MM.1S (cell line): Measurements from ENCODE around the gene PROB1.
A peak's percentile ranks its signal among the peaks of the same experiment; 100 is the strongest.

Source experiments
- DNase-seq: peaks from one replicate; pipeline ENCODE4 v3.0.0-alpha.2; 2015
- H2AFZ ChIP-seq: fragments of 300-600 bp; sonication (generic); 2 replicates; pipeline ENCODE4 v1.6.0; 2016; ENCODE audit warnings: antibody characterized with exemption, low read length
- H3F3A ChIP-seq: fragments of 300-600 bp; sonication (generic); 2 replicates; pipeline ENCODE4 v1.6.1; 2016; ENCODE audit warnings: mild to moderate bottlenecking, antibody characterized with exemption, low read length, moderate library complexity, mixed read lengths; ENCODE audit not compliant: insufficient read depth
- H3K27ac ChIP-seq: fragments of 300-600 bp; sonication (generic); 2 replicates; pipeline ENCODE4 v1.5.1; 2016; ENCODE audit warnings: mild to moderate bottlenecking, low read length
- H3K27me3 ChIP-seq: fragments of 300-600 bp; sonication (generic); replicated peaks from 2 replicates; pipeline ENCODE4 v1.6.0; 2016; ENCODE audit warnings: low read length; ENCODE audit not compliant: insufficient read depth
- H3K36me3 ChIP-seq: fragments of 300-600 bp; sonication (generic); replicated peaks from 2 replicates; pipeline ENCODE4 v1.6.1; 2016; ENCODE audit warnings: mild to moderate bottlenecking, low read length, mixed read lengths; ENCODE audit not compliant: insufficient read depth
- H3K4me1 ChIP-seq: fragments of 300-600 bp; sonication (generic); 2 replicates; pipeline ENCODE4 v1.6.1; 2016; ENCODE audit warnings: low read length, mixed read lengths
- H3K4me2 ChIP-seq: fragments of 300-600 bp; sonication (generic); 2 replicates; pipeline ENCODE4 v1.6.0; 2016; ENCODE audit warnings: low read depth, low read length
- H3K4me3 ChIP-seq: fragments of 300-600 bp; sonication (generic); 2 replicates; pipeline ENCODE4 v1.5.1; 2016; ENCODE audit warnings: low read length, mixed read lengths
- H3K79me2 ChIP-seq: fragments of 300-600 bp; sonication (generic); 2 replicates; pipeline ENCODE4 v1.6.1; 2016; ENCODE audit warnings: mixed run types, low read length, mixed read lengths
- H3K9ac ChIP-seq: fragments of 300-600 bp; sonication (generic); 2 replicates; pipeline ENCODE4 v1.6.1; 2016; ENCODE audit warnings: low read length, mixed read lengths
- H3K9me2 ChIP-seq: fragments of 300-600 bp; sonication (generic); replicated peaks from 2 replicates; pipeline ENCODE4 v1.6.1; 2016; ENCODE audit warnings: mild to moderate bottlenecking, low read length, mixed read lengths; ENCODE audit not compliant: insufficient read depth
- H3K9me3 ChIP-seq: fragments of 300-600 bp; sonication (generic); replicated peaks from 2 replicates; pipeline ENCODE4 v1.6.1; 2016; ENCODE audit warnings: mild to moderate bottlenecking, low read length, mixed read lengths; ENCODE audit not compliant: insufficient read depth
- H4K20me1 ChIP-seq: fragments of 300-600 bp; sonication (generic); 2 replicates; pipeline ENCODE4 v1.6.1; 2016; ENCODE audit warnings: mild to moderate bottlenecking, low read length, moderate library complexity, mixed read lengths; ENCODE audit not compliant: insufficient read depth
- CTCF ChIP-seq: fragments of 300-600 bp; sonication (generic); IDR thresholded peaks from 2 replicates; pipeline ENCODE4 v1.5.1; 2016; ENCODE audit warnings: antibody characterized with exemption, low read length, mixed read lengths
- EZH2 ChIP-seq: fragments of 300-600 bp; sonication (generic); optimal IDR thresholded peaks from 2 replicates; pipeline ENCODE3; 2017; ENCODE audit warnings: low read depth, mild to moderate bottlenecking, antibody characterized with exemption, low read length, mixed read lengths
- EZH2phosphoT487 ChIP-seq: fragments of 300-600 bp; sonication (generic); IDR thresholded peaks from 2 replicates; pipeline ENCODE4 v1.6.1; 2018; ENCODE audit warnings: antibody characterized with exemption, low read length

PROB1 gene

GRCh38 chr5:139390639-139391569, 4.0 kb downstream of the PROB1 start:
- Histone ChIP-seq H3K4me2 (peak overlapping the region; percentile 98), H3K27me3 (no peaks in the 10 kb centered on the region), H4K20me1 (no peaks in the 10 kb centered on the region), H3K27ac (peak overlapping the region; percentile 98), H3K4me3 (peak overlapping the region; percentile 74), H3F3A (peaks cover 67% of the 10 kb centered on the region), H2AFZ (peak overlapping the region; percentile 44), H3K4me1 (peaks cover 38% of the 10 kb centered on the region), H3K9me2 (no peaks in the 10 kb centered on the region), H3K9me3 (no peaks in the 10 kb centered on the region), H3K36me3 (no peaks in the 10 kb centered on the region), H3K9ac (peak overlapping the region; percentile 96), H3K79me2 (peaks cover 86% of the 10 kb centered on the region)
- DNase-seq: no peak
- TF ChIP-seq CTCF (no peak), EZH2 (no peak), EZH2phosphoT487 (no peak)

DNA sequence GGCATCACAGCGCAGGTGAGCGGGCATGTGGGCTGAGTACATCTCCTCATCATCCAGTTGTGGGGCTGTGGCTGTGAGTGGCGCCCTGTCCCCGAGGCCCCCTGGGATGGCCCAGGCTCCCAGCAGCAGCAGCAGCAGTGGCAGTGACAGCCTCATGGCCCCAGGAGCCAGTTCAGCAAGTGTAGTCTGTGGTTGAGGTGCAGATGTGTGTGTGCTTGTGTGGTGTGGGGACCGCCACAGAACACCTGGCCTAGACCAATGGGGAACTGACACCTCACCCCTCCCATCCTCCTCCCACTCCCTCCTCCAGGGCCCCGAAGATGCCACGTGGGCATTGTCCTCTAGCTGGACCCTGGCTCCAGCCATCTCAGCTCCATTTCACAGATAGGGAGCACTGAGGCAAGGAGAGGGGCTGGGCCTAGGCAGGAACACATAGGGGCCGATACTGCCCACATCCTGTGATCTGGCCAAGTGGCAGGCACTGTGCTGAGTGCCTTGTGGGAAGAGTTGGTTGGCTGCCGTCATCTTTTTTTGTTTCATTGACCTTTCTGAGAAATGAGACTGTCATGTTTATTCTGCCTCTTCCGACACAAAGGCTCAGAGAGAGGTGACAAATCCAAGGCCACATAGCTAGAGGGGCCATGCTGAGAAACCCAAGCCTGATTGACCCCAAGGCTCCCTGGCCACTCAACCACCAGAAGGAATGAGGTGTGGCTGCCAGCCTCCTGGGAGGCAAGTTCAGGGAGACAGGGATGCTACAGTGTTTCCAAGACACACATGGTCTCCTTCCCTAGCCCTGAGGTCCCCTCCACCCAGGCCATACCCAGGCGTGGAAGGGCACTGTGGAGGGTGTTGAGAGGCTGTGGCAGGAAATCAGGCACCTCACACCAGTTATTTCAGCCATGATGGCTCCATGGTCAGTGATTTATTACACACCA, 4.9 kb downstream of the PROB1 start, which contains the start of gene MZB1:
Gene MZB1, minus strand, starts transcription at position 213 of the 938 bp plus-strand sequence. Its CDS starts 57 bp downstream, at position 156.
- peak; percentile 95 for DNase-seq
- H3F3A ChIP-seq: peaks cover 77% of the 10 kb centered on the region
- H3K4me2 ChIP-seq: peak within 1 kb of the TSS; percentile 98
- no peak within 1 kb of the TSS for H2AFZ ChIP-seq
- H3K27ac ChIP-seq: peak within 1 kb of the TSS; percentile 98
- no peaks in the 10 kb centered on the region for H3K36me3 ChIP-seq
- no peaks in the 10 kb centered on the region for H3K27me3 ChIP-seq
- H3K9me2 ChIP-seq: no peaks in the 10 kb centered on the region
- no peaks in the 10 kb centered on the region for H3K9me3 ChIP-seq
- peak within 1 kb of the TSS; percentile 96 for H3K9ac ChIP-seq
- peak within 1 kb of the TSS; percentile 85 for H3K4me3 ChIP-seq
- H3K4me1 ChIP-seq: peaks cover 47% of the 10 kb centered on the region
- H3K79me2 ChIP-seq: peaks cover 76% of the 10 kb centered on the region
- no peaks in the 10 kb centered on the region for H4K20me1 ChIP-seq
- TF ChIP-seq EZH2 (no peak), CTCF (no peak), EZH2phosphoT487 (no peak)

DNA sequence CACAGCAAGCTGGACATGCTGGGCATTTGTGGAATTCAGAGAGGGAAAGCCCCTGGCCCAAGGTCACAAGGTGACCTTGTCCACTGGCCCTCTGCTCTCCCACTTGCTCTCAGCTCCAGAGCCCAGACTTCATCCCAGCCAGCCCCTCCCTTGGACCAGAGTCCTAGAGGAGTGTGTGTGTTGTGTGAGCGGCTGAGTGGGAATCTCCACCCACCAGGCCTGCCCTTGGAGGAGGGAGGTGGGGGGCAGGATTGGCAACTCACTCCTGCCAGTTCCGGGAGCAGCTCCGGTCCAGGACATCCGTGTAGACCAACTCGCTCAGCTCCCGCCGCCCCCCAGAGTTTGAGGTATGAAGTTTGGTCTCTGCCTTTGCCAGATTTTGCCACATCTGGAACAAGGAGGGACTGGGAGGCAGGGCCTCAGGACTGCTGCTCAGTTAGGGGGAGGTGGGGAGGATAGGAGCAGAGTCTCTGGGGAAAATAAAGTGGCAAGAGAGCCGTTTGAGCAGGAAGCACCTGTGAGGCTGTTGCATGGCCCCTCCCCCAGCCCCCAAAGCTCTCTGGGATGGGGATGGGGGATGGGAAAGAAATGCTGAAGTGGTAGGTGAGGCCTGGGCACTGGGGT, 6.6 kb downstream of the PROB1 start:
- Histone ChIP-seq H3F3A (peaks cover 92% of the 10 kb centered on the region), H3K79me2 (peaks cover 60% of the 10 kb centered on the region), H3K9me2 (no peaks in the 10 kb centered on the region), H4K20me1 (no peaks in the 10 kb centered on the region), H3K27ac (peak overlapping the region; percentile 98), H3K4me2 (peak overlapping the region; percentile 98), H3K36me3 (no peaks in the 10 kb centered on the region), H3K9ac (peak overlapping the region; percentile 96), H3K27me3 (no peaks in the 10 kb centered on the region), H2AFZ (no peak overlapping the region), H3K9me3 (no peaks in the 10 kb centered on the region), H3K4me3 (peak overlapping the region; percentile 85), H3K4me1 (peaks cover 56% of the 10 kb centered on the region)
- TF ChIP-seq EZH2: no peak
- TF ChIP-seq CTCF: no peak
- no peak for TF ChIP-seq EZH2phosphoT487
- DNase-seq: peak; percentile 85
